ENCODE results near the gene RTF2.
A peak's percentile ranks its signal among the peaks of the same experiment; 100 is the strongest.

The RTF2 gene

GRCh38 chr20:56468316-56469076 lies at the start of gene RTF2:
RTF2 (plus strand) TSS chr20:56468627; CDS start chr20:56468698, 71 bp downstream.
- DNase-seq = peak; percentile 99

- no peak for DNase-seq
Measured at GRCh38 chr20:56420028-56420427, 48.4 kb upstream of the RTF2 start.

GRCh38 chr20:56420940-56421688 lies 47.3 kb upstream of the RTF2 start:
- DNase-seq = no peak

GRCh38 chr20:56422076-56422823 lies 46.2 kb upstream of the RTF2 start:
- DNase-seq = no peak

- DNase-seq = no peak
Measured at GRCh38 chr20:56422824-56423189, 45.6 kb upstream of the RTF2 start.

GRCh38 chr20:56423211-56423610 lies 45.2 kb upstream of the RTF2 start:
- no peak for DNase-seq

- DNase-seq = no peak
Measured at GRCh38 chr20:56423886-56424285, 44.5 kb upstream of the RTF2 start.

- no peak for DNase-seq
Measured at GRCh38 chr20:56424931-56425330, 43.5 kb upstream of the RTF2 start.

- DNase-seq = no peak
Measured at GRCh38 chr20:56426026-56426425, 42.4 kb upstream of the RTF2 start.

GRCh38 chr20:56426926-56427325 lies 41.5 kb upstream of the RTF2 start:
- DNase-seq = no peak

GRCh38 chr20:56427797-56428196 lies 40.6 kb upstream of the RTF2 start:
- no peak for DNase-seq

- no peak for DNase-seq
Measured at GRCh38 chr20:56428410-56428809, 40.0 kb upstream of the RTF2 start.

GRCh38 chr20:56428881-56429280 lies 39.5 kb upstream of the RTF2 start:
- no peak for DNase-seq

- DNase-seq = no peak
Measured at GRCh38 chr20:56429502-56429901, 38.9 kb upstream of the RTF2 start.

- no peak for DNase-seq
Measured at GRCh38 chr20:56429941-56430340, 38.5 kb upstream of the RTF2 start.

- DNase-seq = no peak
Measured at GRCh38 chr20:56430461-56430860, 38.0 kb upstream of the RTF2 start.

GRCh38 chr20:56430957-56431356 lies 37.5 kb upstream of the RTF2 start:
- no peak for DNase-seq

- DNase-seq = no peak
Measured at GRCh38 chr20:56431471-56431870, 37.0 kb upstream of the RTF2 start.

GRCh38 chr20:56433221-56433879 lies 35.1 kb upstream of the RTF2 start:
- no peak for DNase-seq

DNA sequence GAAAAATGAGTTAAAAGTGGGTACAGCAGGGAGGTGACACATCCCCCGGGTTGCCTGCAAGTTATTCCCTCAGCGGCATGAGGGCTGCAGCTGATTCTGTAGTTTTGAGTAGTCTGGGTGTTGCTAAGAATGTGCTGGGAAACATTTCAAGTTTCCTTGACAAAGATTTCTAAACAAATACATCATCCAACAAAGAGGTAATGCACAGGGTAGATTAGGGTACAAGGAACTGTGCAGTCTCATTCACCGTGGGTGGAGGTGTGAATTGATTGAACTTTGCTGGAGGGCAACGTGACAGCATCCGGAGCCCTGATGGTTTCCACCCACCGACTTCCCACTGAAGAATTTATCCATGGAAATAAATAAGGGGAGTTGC lies 34.6 kb upstream of the RTF2 start:
- no peak for DNase-seq

DNA sequence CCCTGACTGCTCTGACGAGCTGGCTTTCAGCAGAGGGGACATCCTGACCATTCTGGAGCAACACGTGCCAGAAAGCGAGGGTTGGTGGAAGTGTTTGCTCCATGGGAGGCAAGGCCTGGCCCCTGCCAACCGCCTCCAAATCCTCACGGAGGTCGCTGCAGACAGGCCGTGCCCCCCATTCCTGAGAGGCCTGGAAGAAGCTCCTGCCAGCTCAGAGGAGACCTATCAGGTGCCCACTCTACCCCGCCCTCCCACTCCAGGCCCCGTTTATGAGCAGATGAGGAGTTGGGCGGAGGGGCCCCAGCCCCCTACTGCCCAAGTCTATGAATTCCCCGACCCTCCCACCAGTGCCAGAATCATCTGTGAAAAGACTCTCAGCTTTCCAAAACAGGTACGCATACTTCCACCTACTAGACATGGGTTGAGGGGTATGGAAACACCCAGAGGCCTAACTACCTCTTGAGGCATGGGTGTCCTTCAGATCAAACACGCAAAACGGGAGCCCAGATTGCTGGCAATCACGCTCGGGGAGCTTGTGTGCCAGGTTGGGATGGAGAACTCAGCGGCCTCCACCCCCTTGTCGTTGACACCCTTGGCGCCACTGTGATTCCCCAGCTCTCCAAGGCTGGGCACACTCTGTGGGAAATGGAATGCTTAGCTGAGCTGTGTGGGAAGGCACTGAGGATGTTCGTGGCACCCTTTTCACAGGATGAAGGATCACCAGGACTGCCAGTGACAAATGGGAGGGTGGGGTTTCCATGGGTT lies 31.0 kb upstream of the RTF2 start:
- DNase-seq = no peak

DNA sequence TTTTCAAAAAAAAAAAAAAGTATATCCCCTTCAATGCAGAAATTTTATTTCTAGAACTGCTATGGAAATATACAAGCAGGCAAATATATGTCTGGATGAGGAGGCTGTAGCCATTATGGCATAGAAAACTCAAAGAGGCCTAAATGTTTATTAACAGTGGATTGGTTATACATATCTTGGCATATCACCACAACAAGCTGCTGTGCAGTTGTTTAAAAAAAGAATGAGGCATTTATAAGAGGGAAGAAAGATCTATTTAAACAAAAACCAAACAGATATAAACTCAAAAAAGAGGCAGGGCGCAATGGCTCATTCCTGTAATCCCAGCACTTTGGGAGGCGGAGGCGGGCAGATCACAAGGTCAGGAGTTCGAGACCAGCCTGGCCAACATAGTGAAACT lies 30.1 kb upstream of the RTF2 start:
- DNase-seq = no peak
